Measurements from ENCODE around the gene KCNH6.

KCNH6 gene

DNA sequence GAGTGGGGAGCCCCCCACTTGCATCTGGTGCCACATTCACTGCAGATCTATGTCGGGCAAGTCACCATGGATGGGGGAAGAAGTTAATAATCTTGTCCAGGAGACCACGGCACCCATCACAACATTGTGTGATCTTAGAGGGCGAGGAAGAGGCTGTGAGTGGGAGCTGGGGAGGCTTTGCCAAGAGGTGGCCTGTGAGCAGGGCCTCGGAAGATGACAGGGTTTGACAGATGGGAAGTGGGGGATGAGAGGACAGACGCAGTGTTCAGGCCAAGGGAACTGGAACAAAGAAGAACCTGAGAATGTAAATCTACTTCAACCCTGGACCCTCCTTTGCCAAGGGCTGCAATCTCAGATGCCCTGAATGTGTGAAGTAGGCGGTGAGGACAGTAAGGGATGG is 33.9 kb upstream of the KCNH6 start:
- H3K36me3 ChIP-seq (ENCODE audit: control insufficient read depth, insufficient read depth, low read length): no peaks in the 10 kb centered on the region
- H3K4me1 ChIP-seq (ENCODE audit: control insufficient read depth, insufficient read depth, low read length, poor library complexity, severe bottlenecking): no peaks in the 10 kb centered on the region
- no peak overlapping the region for H3K4me3 ChIP-seq (ENCODE audit: extremely low read depth, insufficient read depth, low read length, poor library complexity, severe bottlenecking)
- 75 to 91% methylated on average over 4 to 5 of the region's 6 CpGs for WGBS, 2 experiments (ENCODE audit: insufficient coverage in 2 of 2)
- H3K9me3 ChIP-seq (ENCODE audit: control insufficient read depth, low read length): no peaks in the 10 kb centered on the region
- H3K27ac ChIP-seq (ENCODE audit: low read depth, low read length, severe bottlenecking): no peak overlapping the region

DNA sequence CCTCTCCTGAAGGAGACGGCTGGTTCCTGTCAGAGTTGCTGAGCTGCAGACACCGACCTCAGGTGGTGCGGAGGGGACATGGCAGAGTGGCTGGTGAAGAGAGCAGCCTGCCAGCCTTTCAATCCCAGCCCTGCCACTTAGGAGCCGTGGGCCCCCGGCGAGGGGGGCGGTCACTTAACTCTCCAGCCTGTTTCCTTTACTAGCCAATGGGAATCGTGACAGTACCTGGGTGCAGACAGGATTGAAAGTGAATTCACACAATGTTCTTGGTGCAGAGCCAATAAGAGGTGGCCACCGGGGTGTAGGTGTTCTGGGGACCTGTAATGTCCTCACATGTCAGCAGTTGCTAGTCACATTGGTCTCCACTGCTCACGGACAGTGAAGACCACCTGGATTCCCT is 32.8 kb upstream of the KCNH6 start:
- no peak overlapping the region for H3K4me3 ChIP-seq (ENCODE audit: extremely low read depth, insufficient read depth, low read length, poor library complexity, severe bottlenecking)
- no peaks in the 10 kb centered on the region for H3K4me1 ChIP-seq (ENCODE audit: control insufficient read depth, insufficient read depth, low read length, poor library complexity, severe bottlenecking)
- H3K9me3 ChIP-seq (ENCODE audit: control insufficient read depth, low read length): no peaks in the 10 kb centered on the region
- no peak overlapping the region for H3K27ac ChIP-seq (ENCODE audit: low read depth, low read length, severe bottlenecking)
- H3K36me3 ChIP-seq (ENCODE audit: control insufficient read depth, insufficient read depth, low read length): no peaks in the 10 kb centered on the region
- WGBS, 2 experiments (ENCODE audit: insufficient coverage in 2 of 2): 73 to 91% methylated on average over 7 to 9 of the region's 10 CpGs

- WGBS, 2 experiments (ENCODE audit: insufficient coverage in 2 of 2): 92 to 93% methylated on average over 22 of the region's 22 CpGs
- Histone ChIP-seq H3K4me1 (ENCODE audit: control insufficient read depth, insufficient read depth, low read length, poor library complexity, severe bottlenecking) (no peaks in the 10 kb centered on the region), H3K36me3 (ENCODE audit: control insufficient read depth, insufficient read depth, low read length) (no peaks in the 10 kb centered on the region), H3K4me3 (ENCODE audit: extremely low read depth, insufficient read depth, low read length, poor library complexity, severe bottlenecking) (no peak overlapping the region), H3K27ac (ENCODE audit: low read depth, low read length, severe bottlenecking) (no peak overlapping the region), H3K9me3 (ENCODE audit: control insufficient read depth, low read length) (no peaks in the 10 kb centered on the region)
These were observed 32.2 kb upstream of the KCNH6 start for GRCh38 chr17:63490858-63491400.

- no peaks in the 10 kb centered on the region for H3K4me1 ChIP-seq (ENCODE audit: control insufficient read depth, insufficient read depth, low read length, poor library complexity, severe bottlenecking)
- no peaks in the 10 kb centered on the region for H3K9me3 ChIP-seq (ENCODE audit: control insufficient read depth, low read length)
- WGBS, 2 experiments (ENCODE audit: insufficient coverage in 2 of 2): 87 to 92% methylated on average over 8 of the region's 8 CpGs
- H3K4me3 ChIP-seq (ENCODE audit: extremely low read depth, insufficient read depth, low read length, poor library complexity, severe bottlenecking): no peak overlapping the region
- no peaks in the 10 kb centered on the region for H3K36me3 ChIP-seq (ENCODE audit: control insufficient read depth, insufficient read depth, low read length)
- H3K27ac ChIP-seq (ENCODE audit: low read depth, low read length, severe bottlenecking): no peak overlapping the region
These were observed 31.7 kb upstream of the KCNH6 start for GRCh38 chr17:63491413-63491812.

DNA sequence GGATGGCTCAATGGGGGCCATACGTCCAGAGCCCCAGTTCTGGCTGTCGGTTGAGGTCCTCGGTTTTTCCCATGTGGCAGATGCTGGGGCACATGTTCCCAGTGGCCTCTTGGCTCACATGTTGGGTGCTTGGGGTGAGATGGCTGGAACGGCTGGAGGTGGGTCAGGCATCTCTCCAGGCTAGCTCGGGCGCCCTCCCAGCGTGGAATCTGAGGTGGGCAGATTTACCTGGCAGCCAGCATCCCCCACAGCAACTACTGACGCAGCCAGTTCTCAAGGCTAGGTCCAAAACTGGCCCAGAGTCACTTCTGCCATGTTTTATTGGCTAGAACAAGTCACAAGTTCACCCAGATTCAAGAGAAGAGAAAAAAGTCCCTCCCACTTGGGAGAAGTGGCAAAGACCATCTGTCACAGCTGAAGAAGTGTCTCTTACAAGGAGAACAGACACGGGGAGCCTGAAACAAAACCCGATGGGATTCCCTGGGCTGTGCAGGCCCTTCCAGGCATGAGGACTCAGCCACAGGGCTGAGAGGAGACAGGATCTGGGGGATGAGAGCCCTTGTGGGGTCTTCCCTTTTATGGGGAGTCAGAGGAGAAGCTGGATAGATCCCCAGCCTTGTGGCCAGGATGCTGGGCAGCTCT is 31.1 kb upstream of the KCNH6 start:
- Histone ChIP-seq H3K4me3 (ENCODE audit: extremely low read depth, insufficient read depth, low read length, poor library complexity, severe bottlenecking) (no peak overlapping the region), H3K36me3 (ENCODE audit: control insufficient read depth, insufficient read depth, low read length) (no peaks in the 10 kb centered on the region), H3K4me1 (ENCODE audit: control insufficient read depth, insufficient read depth, low read length, poor library complexity, severe bottlenecking) (no peaks in the 10 kb centered on the region), H3K27ac (ENCODE audit: low read depth, low read length, severe bottlenecking) (no peak overlapping the region), H3K9me3 (ENCODE audit: control insufficient read depth, low read length) (no peaks in the 10 kb centered on the region)
- 85 to 96% methylated on average over 5 to 10 of the region's 10 CpGs for WGBS, 2 experiments (ENCODE audit: insufficient coverage in 2 of 2)

- no peak overlapping the region for H3K27ac ChIP-seq (ENCODE audit: low read depth, low read length, severe bottlenecking)
- no peaks in the 10 kb centered on the region for H3K4me1 ChIP-seq (ENCODE audit: control insufficient read depth, insufficient read depth, low read length, poor library complexity, severe bottlenecking)
- H3K36me3 ChIP-seq (ENCODE audit: control insufficient read depth, insufficient read depth, low read length): no peaks in the 10 kb centered on the region
- no peak overlapping the region for H3K4me3 ChIP-seq (ENCODE audit: extremely low read depth, insufficient read depth, low read length, poor library complexity, severe bottlenecking)
- H3K9me3 ChIP-seq (ENCODE audit: control insufficient read depth, low read length): no peaks in the 10 kb centered on the region
- 94 to 95% methylated on average over 3 to 5 of the region's 6 CpGs for WGBS, 2 experiments (ENCODE audit: insufficient coverage in 2 of 2)
These were observed 30.2 kb upstream of the KCNH6 start for GRCh38 chr17:63492940-63493339.

DNA sequence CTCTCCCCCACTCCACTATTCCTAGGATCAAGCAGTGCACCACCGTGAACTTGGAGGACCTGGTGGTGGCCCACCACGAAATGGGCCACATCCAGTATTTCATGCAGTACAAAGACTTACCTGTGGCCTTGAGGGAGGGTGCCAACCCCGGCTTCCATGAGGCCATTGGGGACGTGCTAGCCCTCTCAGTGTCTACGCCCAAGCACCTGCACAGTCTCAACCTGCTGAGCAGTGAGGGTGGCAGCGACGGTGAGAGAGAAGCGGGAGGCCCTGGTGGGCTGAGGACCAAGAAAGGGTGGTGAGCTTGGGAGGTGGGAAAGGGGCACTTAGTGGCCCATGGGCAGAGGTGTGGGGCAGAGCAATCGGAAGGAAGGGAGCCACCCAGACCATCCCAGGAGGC is 29.7 kb upstream of the KCNH6 start:
- Histone ChIP-seq H3K36me3 (ENCODE audit: control insufficient read depth, insufficient read depth, low read length) (no peaks in the 10 kb centered on the region), H3K4me3 (ENCODE audit: extremely low read depth, insufficient read depth, low read length, poor library complexity, severe bottlenecking) (no peak overlapping the region), H3K4me1 (ENCODE audit: control insufficient read depth, insufficient read depth, low read length, poor library complexity, severe bottlenecking) (no peaks in the 10 kb centered on the region), H3K27ac (ENCODE audit: low read depth, low read length, severe bottlenecking) (no peak overlapping the region), H3K9me3 (ENCODE audit: control insufficient read depth, low read length) (no peaks in the 10 kb centered on the region)
- 93% methylated on average over 7 to 9 of the region's 9 CpGs for WGBS, 2 experiments (ENCODE audit: insufficient coverage in 2 of 2)

DNA sequence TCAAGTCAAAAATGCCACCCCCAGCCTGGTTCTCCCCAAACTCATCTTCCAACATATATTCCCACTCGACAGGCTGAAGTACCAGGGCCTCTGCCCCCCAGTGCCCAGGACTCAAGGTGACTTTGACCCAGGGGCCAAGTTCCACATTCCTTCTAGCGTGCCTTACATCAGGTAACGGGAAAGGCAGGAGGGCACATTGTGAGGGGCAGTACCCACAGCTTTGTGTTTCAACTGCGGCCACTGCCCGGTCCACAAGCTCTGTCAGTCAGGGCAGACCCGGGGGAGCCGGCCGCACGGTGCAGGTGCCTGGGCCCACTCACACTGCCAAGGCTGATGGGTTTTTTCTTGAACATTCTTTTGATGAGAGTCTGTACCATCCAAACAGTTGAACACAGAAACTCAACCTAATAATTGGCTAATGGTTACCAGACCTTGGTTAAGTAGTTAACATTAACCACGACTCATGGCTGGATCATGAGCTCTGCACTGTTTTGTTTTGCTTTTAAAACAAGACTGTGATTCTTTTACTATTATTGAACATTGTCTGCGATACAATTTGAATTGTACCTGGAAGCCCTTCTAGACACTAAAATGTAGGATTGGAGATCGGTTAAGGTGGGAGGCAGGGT is 28.7 kb upstream of the KCNH6 start:
- no peaks in the 10 kb centered on the region for H3K9me3 ChIP-seq (ENCODE audit: control insufficient read depth, low read length)
- H3K36me3 ChIP-seq (ENCODE audit: control insufficient read depth, insufficient read depth, low read length): no peaks in the 10 kb centered on the region
- no peak overlapping the region for H3K27ac ChIP-seq (ENCODE audit: low read depth, low read length, severe bottlenecking)
- peaks cover 4% of the 10 kb centered on the region for H3K4me1 ChIP-seq (ENCODE audit: control insufficient read depth, insufficient read depth, low read length, poor library complexity, severe bottlenecking)
- 92 to 100% methylated on average over 8 to 10 of the region's 12 CpGs for WGBS, 2 experiments (ENCODE audit: insufficient coverage in 2 of 2)
- no peak overlapping the region for H3K4me3 ChIP-seq (ENCODE audit: extremely low read depth, insufficient read depth, low read length, poor library complexity, severe bottlenecking)

- no peak overlapping the region for H3K27ac ChIP-seq (ENCODE audit: low read depth, low read length, severe bottlenecking)
- 88 to 94% methylated on average over 6 of the region's 6 CpGs for WGBS, 2 experiments (ENCODE audit: insufficient coverage in 2 of 2)
- H3K4me3 ChIP-seq (ENCODE audit: extremely low read depth, insufficient read depth, low read length, poor library complexity, severe bottlenecking): no peak overlapping the region
- H3K9me3 ChIP-seq (ENCODE audit: control insufficient read depth, low read length): no peaks in the 10 kb centered on the region
- peaks cover 5% of the 10 kb centered on the region for H3K4me1 ChIP-seq (ENCODE audit: control insufficient read depth, insufficient read depth, low read length, poor library complexity, severe bottlenecking)
- no peaks in the 10 kb centered on the region for H3K36me3 ChIP-seq (ENCODE audit: control insufficient read depth, insufficient read depth, low read length)
These were observed 27.7 kb upstream of the KCNH6 start for GRCh38 chr17:63495491-63495890.

GRCh38 chr17:63496177-63496576 is 27.0 kb upstream of the KCNH6 start:
- WGBS, 2 experiments (ENCODE audit: insufficient coverage in 2 of 2): 94 to 96% methylated on average over 10 to 11 of the region's 12 CpGs
- Histone ChIP-seq H3K4me3 (ENCODE audit: extremely low read depth, insufficient read depth, low read length, poor library complexity, severe bottlenecking) (no peak overlapping the region), H3K4me1 (ENCODE audit: control insufficient read depth, insufficient read depth, low read length, poor library complexity, severe bottlenecking) (peaks cover 5% of the 10 kb centered on the region), H3K36me3 (ENCODE audit: control insufficient read depth, insufficient read depth, low read length) (no peaks in the 10 kb centered on the region), H3K9me3 (ENCODE audit: control insufficient read depth, low read length) (no peaks in the 10 kb centered on the region), H3K27ac (ENCODE audit: low read depth, low read length, severe bottlenecking) (no peak overlapping the region)

Measured in mesodermal cell (in vitro differentiated cells).